H1 (cell line): ENCODE results near the gene USP53. TPM values are rescaled to one million over a fixed set of nuclear protein-coding genes. Genes with fewer than 3 reads are reported as not detected.

ENCODE experiments used
- SIX5 ChIP-seq: IDR thresholded peaks from 2 replicates; pipeline ENCODE4 v1.6.1; 2011; ENCODE audit warnings: mild to moderate bottlenecking, low read depth, low read length
- SP4 ChIP-seq: IDR thresholded peaks from 2 replicates; pipeline ENCODE4 v1.6.1; 2012; ENCODE audit warnings: low read length, inconsistent platforms
- polyA plus RNA-seq, 7 experiments: library from polyadenylated mRNA; depleted of rRNA in 3 of 7; stranded (reverse) in 5 of 7; unstranded in 2 of 7; fragments of >200 nt in 5 of 7; fragments of 200-250 nt in 2 of 7; gene quantifications; 1 replicate in 5 of 7; 2 replicates in 1 of 7; 4 replicates in 1 of 7; pipeline versions ENCODE4 v1.2.1 to v1.2.3, GENCODE V29; 2011 to 2013; ENCODE audit warnings: missing spikeins in 2 of 7, mixed read lengths in 2 of 7
- total RNA-seq: library from RNA; stranded (reverse); fragmentation: NEBNext Ultra II Directional; extraction: Animal tissue kit (Norgen Biotek cat#: 25700); gene quantifications from 2 replicates; pipeline ENCODE4 v1.2.1, GENCODE V29; 2021
- TF ChIP-seq, protein P1 (sequence below): IDR thresholded peaks from 2 replicates; pipeline ENCODE4 v1.6.1; 2012; ENCODE audit warnings: low read length, inconsistent platforms

USP53 gene
- total and polyA plus RNA-seq, 2 of the 8 experiments (the other 6 are each of a cell fraction or from before 2014, with no cell fraction given), result 2.9 to 14.9 TPM

- TF ChIP-seq, protein P1, sequence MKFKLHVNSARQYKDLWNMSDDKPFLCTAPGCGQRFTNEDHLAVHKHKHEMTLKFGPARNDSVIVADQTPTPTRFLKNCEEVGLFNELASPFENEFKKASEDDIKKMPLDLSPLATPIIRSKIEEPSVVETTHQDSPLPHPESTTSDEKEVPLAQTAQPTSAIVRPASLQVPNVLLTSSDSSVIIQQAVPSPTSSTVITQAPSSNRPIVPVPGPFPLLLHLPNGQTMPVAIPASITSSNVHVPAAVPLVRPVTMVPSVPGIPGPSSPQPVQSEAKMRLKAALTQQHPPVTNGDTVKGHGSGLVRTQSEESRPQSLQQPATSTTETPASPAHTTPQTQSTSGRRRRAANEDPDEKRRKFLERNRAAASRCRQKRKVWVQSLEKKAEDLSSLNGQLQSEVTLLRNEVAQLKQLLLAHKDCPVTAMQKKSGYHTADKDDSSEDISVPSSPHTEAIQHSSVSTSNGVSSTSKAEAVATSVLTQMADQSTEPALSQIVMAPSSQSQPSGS, result no peak
- TF ChIP-seq SIX5, result no peak
- TF ChIP-seq SP4, result no peak
Observed at GRCh38 chr4:119184128-119184527, 28.4 kb upstream of the USP53 start (continued).
